ENCODE measurements around the gene MUCL1.
"Not testable (repeated sequence)": the region's sequence is repeated elsewhere in the genome, so short reads cannot be mapped to it uniquely, and the experiment has no call there.

MUCL1 gene

GRCh38 chr12:54853933-54854538 lies at the start of gene MUCL1:
Gene MUCL1, plus strand, starts transcription at chr12:54854516. Its CDS starts 67 bp downstream, at chr12:54854583.
- peak; percentile 24 for DNase-seq (ENCODE audit: low read depth)

GRCh38 chr12:54821676-54822075 lies 32.6 kb upstream of the MUCL1 start:
- DNase-seq (ENCODE audit: low read depth) = no peak

- no peak for DNase-seq (ENCODE audit: low read depth)
Observed at GRCh38 chr12:54824402-54824801, 29.9 kb upstream of the MUCL1 start.

- DNase-seq (ENCODE audit: low read depth) = no peak
Observed at GRCh38 chr12:54829511-54829910, 24.8 kb upstream of the MUCL1 start.

GRCh38 chr12:54830199-54830598 lies 24.1 kb upstream of the MUCL1 start:
- no peak for DNase-seq (ENCODE audit: low read depth)

- DNase-seq (ENCODE audit: low read depth) = no peak
Observed at GRCh38 chr12:54831631-54832030, 22.7 kb upstream of the MUCL1 start.

DNA sequence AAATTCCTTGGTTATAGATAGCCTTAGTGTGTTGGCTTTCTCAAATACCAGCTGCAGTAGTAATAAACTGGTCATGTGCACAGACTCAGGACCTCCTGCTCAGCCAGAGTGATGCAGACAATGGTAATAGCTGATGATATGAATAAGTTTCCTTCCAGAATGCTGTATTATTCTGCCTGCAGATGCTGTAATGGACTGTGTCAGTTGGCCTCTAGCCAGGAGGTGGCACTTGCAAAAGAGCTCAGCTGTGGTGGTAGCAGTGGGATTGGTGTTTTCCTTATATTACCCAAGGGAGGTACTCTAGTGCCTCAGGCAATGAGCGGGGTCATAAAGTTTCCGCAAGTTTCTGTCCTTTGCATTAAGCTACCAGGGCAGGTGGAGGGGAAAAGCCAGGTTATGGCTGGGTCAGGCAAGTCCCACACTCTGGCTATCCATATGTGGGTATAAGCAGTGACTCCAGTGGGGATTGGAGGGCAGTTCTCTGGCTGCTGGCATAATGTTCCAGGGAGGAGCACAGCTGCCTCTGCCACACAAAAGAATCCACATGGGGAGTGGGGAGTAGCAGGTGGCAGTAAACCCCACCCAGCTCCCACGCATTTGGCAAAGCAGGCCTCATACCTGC lies 14.0 kb upstream of the MUCL1 start:
- no peak for DNase-seq (ENCODE audit: low read depth)

GRCh38 chr12:54857406-54857805 lies 3.1 kb downstream of the MUCL1 start:
- DNase-seq (ENCODE audit: low read depth) = no peak

GRCh38 chr12:54858562-54858961 lies 4.2 kb downstream of the MUCL1 start:
- no peak for DNase-seq (ENCODE audit: low read depth)

DNA sequence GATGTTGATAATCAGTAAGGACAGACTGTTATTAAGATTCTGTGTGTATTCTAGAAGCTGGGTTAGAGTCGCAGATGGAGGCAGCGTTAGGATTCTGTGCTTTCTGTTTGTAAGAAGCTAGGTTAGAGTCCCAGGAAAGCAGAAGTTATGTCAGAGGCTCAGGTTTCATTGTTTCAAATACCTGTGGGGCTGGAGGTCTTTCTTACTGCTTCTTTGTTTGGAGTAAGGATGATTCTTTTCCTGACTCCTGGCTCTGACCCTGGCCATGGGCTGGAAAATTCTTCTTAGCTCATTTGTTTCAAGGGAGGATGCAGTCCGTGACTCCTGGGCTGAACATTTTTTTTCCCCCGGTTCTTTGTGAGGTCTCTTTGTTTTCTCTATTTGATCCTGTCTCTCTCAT lies 5.2 kb downstream of the MUCL1 start:
- DNase-seq (ENCODE audit: low read depth) = no peak

DNA sequence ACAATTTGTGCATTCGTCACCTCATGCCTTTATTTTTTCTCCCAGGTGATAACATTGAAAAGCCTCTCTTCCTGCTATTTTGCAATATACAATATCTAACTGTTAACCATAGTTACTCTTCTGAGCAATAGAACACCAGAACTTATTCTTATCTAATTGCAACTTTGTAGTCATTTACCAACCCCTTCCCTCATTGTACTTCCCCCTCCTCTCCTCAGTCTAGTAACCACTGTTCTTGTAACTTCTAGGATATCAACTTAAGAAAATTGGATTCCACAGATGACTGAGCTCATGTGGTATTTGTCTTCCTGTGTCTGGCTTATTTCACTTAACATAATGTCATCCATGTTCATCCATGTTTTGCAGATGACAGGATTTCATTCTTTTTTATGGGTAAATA lies 7.6 kb downstream of the MUCL1 start:
- no peak for DNase-seq (ENCODE audit: low read depth)

DNA sequence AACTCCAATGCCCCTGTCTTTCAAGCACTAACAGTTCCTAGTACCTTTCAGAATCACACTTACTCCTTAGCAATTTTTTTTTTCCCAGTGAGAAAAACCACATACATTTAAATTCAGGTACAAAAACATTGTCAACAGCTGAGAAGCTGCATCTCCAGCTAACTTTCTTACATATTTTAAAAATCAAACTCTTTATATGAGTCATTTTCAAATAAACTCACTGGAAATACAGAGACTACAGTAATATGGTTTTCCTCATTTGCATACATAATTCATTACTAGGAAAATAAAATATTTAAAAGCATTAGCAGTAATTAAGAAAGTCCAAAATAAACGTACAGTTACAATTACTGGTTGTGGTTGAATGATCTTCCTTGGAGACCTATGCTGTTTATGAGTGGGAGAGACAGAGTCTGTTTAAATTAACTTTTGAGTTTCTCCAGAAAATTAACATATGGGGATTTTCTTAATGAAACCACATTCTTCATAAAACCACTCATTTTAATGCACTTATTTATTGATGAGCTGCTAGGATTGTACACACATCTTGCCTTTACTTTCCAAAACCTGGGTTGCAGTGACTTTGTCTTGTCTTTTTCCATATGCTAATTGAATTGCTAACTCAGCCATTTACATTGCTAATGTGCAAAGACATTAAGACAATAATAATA lies 9.8 kb downstream of the MUCL1 start:
- DNase-seq (ENCODE audit: low read depth) = no peak

DNA sequence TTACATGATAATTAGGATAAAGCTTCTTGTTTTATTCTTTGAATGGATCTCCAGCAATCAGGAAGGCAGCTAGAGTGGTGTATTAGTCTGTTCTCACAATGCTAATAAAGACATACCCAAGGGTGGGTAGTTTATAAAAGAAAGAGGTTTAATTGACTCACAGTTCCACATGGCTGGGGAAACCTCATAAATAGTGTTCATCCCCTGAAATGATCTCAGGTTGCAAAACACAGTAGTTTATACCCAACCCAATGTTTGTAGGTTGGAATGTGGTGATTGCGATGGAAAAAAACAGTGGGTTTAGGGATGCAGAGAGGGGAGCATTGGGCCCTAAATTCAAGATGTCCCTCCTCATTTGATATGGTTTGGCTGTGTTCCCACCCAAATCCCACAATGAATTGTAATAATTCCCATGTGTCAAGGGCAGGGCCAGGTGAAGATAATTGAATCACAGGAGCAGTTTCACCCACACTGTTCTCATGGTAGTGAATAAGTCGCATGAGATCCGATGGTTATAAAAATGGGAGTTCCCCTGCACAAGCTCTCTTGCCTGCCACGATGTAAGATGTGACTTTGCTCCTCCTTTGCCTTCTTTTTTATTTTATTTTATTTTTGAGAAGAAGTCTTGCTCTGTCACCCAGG lies 11.5 kb downstream of the MUCL1 start:
- no peak for DNase-seq (ENCODE audit: low read depth)

DNA sequence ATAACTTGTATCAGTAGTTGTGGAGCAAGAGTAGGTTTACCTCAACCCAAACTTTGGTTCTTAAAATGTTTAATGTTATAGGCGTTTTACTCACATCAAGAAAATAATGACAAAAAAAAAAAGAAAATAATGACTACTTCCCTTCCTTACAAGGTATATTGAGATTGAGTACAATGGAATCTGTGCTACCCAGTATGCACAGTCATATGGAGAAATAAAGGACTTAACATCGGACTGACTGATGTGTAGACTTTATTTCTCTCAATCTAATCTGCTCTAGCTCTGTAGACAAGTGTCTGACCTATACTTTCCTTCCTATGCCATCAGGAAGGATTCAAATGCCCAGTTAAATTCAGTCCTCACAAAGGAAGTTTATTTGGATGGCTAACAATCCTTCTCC lies 14.4 kb downstream of the MUCL1 start:
- DNase-seq (ENCODE audit: low read depth) = no peak

DNA sequence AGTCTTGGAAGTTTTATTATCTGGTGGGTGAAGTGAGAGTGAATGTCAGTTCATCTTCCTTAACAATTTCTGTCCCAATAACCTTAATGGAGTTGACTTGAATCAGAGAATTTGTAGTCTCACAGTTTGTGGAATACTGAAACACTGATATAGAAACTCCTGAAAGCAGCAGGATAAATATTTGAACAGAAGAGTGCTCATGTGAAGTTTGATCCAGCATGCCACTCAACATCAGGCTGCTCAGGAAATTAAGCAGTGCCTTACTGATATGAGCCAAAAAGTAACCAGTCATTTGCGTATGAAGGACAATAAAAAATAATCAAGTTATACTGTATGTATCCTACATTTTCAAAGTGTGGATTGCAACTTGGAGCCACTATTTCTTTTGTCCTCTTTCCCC lies 15.7 kb downstream of the MUCL1 start:
- DNase-seq (ENCODE audit: low read depth) = no peak

DNA sequence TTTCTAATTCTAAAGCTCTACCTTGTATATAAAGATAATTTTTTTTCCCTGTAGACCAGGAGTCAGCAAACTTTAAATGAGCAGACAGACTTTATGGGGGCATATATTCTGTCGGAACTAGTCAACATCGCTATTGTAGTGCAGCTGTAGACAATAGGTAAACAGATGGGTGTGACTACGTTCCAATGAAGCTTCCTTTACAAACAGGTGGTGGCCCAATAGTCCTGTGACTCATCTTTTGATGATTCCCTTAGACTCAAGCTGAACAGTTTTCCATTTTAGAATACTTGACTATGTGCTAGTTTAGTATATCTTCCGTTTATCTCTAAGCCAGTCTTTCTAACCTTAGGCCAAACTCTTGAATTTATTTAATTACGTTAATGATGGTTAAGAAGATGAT lies 16.3 kb downstream of the MUCL1 start:
- DNase-seq (ENCODE audit: low read depth) = no peak

GRCh38 chr12:54879150-54879549 lies 24.8 kb downstream of the MUCL1 start:
- peak; percentile 1 for DNase-seq (ENCODE audit: low read depth)

- DNase-seq (ENCODE audit: low read depth) = no peak
Observed at GRCh38 chr12:54879579-54879978, 25.3 kb downstream of the MUCL1 start.

- DNase-seq (ENCODE audit: low read depth) = no peak
Observed at GRCh38 chr12:54882079-54882478, 27.8 kb downstream of the MUCL1 start.

DNA sequence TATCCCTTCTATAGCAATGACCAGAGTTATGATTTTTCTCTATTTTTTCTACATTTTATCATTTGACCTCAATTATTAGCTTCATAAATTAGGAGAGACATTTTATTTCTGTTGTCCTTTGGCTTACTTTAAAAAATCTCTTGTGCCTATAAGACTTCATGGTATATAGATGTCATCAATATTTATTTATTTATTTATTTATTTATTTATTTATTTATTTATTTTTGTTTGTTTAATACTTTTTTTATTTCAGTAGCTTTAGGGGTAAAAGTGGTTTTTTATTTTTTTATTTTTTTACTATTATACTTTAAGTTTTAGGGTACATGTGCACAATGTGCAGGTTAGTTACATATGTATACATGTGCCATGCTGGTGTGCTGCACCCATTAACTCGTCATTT lies 28.3 kb downstream of the MUCL1 start:
- not testable (repeated sequence) for DNase-seq (ENCODE audit: low read depth)

DNA sequence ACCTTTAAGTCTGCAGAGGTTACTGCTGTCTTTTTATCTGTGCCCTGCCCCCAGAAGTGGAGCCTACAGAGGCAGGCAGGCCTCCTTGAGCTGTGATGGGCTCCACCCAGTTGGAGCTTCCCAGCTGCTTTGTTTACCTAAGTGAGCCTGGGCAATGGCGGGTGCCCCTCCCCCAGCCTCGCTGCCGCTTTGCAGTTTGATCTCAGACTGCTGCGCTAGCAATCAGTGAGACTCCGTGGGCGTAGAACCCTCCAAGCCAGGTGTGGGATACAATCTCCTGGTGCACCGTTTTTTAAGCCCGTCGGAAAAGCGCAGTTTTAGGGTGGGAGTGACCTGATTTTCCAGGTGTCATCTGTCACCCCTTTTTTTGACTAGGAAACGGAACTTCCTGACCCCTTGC lies 34.1 kb downstream of the MUCL1 start:
- not testable (repeated sequence) for DNase-seq (ENCODE audit: low read depth)

DNA sequence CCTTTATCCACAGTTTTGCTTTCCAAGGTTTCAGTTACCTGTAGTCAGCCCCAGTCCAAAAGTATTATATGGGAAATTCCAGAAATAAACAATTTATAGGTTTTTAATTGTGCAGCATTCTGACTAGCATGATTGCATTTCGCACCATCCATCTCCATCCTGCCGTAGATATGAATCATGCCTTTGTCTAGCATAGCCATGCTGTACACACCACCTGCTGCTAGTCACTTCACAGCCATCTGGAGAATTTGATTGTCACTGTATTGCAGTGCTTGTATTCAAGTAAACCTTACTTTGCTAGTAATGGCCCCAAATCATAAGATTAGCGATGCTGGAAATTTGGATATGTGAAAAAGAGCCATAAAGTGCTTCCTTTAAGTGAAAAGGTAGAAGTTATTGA lies 36.0 kb downstream of the MUCL1 start:
- no peak for DNase-seq (ENCODE audit: low read depth)

Measured in GM04504 (cell line).